Subcutaneous adipose tissue (tissue), 4 donors: ENCODE results near the gene SHISA8. TPM values are rescaled to one million over a fixed set of nuclear protein-coding genes. Genes with fewer than 3 reads are reported as not detected.

ENCODE experiments used
- CTCF ChIP-seq: fragments of 450-650 bp; IDR thresholded peaks from one replicate; pipeline ENCODE4 v1.5.1; 2016; ENCODE audit warnings: low read depth, mild to moderate bottlenecking, control low read depth, antibody characterized with exemption, moderate library complexity
- total RNA-seq, 4 donors: library from RNA; depleted of rRNA; stranded (reverse); fragments of >200 nt; gene quantifications; one replicate each; pipeline ENCODE4 v1.1.0, GENCODE V29; 2016

Gene SHISA8
- total RNA-seq, 4 donors from 2014 or later, result not detected

- no peak for TF ChIP-seq CTCF
Measured at GRCh38 chr22:41916745-41917358, 2.0 kb upstream of the SHISA8 start.

- no peak for TF ChIP-seq CTCF
Measured at GRCh38 chr22:41915786-41916493, 1.1 kb upstream of the SHISA8 start.

- TF ChIP-seq CTCF, result no peak
Measured at GRCh38 chr22:41914611-41915034, 251 bp downstream of the SHISA8 start.

GRCh38 chr22:41913842-41914534 lies 886 bp downstream of the SHISA8 start:
- no peak for TF ChIP-seq CTCF

- TF ChIP-seq CTCF, result no peak
Measured at GRCh38 chr22:41913040-41913719, 1.7 kb downstream of the SHISA8 start.

- no peak for TF ChIP-seq CTCF
Measured at GRCh38 chr22:41912338-41913039, 2.4 kb downstream of the SHISA8 start.
